Measurements from ENCODE around the gene HOPX. TPM values are rescaled to one million over a fixed set of nuclear protein-coding genes. Genes with fewer than 3 reads are reported as not detected.
A peak's percentile ranks its signal among the peaks of the same experiment; 100 is the strongest.
"Not testable (repeated sequence)": the region's sequence is repeated elsewhere in the genome, so short reads cannot be mapped to it uniquely, and the experiment has no call there.

Gene HOPX
- total RNA-seq, 2 experiments from 2014 or later: not detected

DNA sequence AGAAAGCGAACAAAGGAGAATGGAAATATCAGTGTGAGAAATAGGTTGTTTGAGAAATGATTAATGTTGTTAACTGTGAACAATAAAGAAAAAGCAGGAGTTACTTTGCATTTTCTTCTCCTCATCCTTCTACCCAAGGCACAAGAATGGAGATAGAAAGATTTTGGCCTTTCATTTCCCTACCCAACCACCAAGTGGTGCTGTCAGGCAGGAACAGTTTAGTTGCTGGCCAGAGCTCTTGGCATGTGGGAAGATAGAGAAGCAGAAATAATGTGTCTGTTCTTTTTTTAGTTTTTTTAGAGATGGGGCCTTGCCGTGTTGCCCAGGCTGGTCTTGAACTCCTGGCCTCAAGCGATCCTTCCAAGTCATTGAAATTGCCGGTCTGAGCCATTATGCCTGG, 12.8 kb downstream of the HOPX start:
- Histone ChIP-seq H3K4me1 (ENCODE audit: insufficient read depth, low read length, poor library complexity, severe bottlenecking) (no peaks in the 10 kb centered on the region), H3K9me2 (ENCODE audit: insufficient read depth, low read length) (no peaks in the 10 kb centered on the region), H3K27ac (ENCODE audit: low read depth, low read length, poor library complexity, severe bottlenecking) (no peak overlapping the region), H2AFZ (ENCODE audit: low read length) (no peak overlapping the region), H4K20me1 (ENCODE audit: insufficient read depth, low read length) (no peaks in the 10 kb centered on the region), H3K79me2 (ENCODE audit: insufficient read depth, low read depth, low read length) (no peaks in the 10 kb centered on the region), H3K4me3 (ENCODE audit: low read depth, low read length, poor library complexity, severe bottlenecking) (no peak overlapping the region), H3K36me3 (ENCODE audit: insufficient read depth, low read length) (no peaks in the 10 kb centered on the region), H3K9me3 (ENCODE audit: low read length) (no peaks in the 10 kb centered on the region), H3K4me2 (ENCODE audit: low read length) (no peak overlapping the region)
- ChIA-PET POLR2A (no interaction called here), CTCF (ENCODE audit: unreplicated experiment) (no interaction called here)
- intact Hi-C loops (cut with micrococcal nuclease; ENCODE audit: unreplicated experiment): loop anchor here (1.0 to 2.0 kb wide), 3 partner anchors 89 to 168 kb away; no protein-coding TSS in a partner anchor
- no TSS peak for BruUV-seq (replicated peaks)
- DNase-seq (ENCODE audit: low spot score): peak; percentile 56
- TF ChIP-seq, protein P1, sequence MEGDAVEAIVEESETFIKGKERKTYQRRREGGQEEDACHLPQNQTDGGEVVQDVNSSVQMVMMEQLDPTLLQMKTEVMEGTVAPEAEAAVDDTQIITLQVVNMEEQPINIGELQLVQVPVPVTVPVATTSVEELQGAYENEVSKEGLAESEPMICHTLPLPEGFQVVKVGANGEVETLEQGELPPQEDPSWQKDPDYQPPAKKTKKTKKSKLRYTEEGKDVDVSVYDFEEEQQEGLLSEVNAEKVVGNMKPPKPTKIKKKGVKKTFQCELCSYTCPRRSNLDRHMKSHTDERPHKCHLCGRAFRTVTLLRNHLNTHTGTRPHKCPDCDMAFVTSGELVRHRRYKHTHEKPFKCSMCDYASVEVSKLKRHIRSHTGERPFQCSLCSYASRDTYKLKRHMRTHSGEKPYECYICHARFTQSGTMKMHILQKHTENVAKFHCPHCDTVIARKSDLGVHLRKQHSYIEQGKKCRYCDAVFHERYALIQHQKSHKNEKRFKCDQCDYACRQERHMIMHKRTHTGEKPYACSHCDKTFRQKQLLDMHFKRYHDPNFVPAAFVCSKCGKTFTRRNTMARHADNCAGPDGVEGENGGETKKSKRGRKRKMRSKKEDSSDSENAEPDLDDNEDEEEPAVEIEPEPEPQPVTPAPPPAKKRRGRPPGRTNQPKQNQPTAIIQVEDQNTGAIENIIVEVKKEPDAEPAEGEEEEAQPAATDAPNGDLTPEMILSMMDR (conservative IDR thresholded peaks at IDR 0.05; ENCODE audit: low read length): peak; percentile 80
- no peak for TF ChIP-seq EZH2phosphoT487 (IDR thresholded peaks at IDR 0.05; ENCODE audit: borderline replicate concordance, low read depth, low read length)

DNA sequence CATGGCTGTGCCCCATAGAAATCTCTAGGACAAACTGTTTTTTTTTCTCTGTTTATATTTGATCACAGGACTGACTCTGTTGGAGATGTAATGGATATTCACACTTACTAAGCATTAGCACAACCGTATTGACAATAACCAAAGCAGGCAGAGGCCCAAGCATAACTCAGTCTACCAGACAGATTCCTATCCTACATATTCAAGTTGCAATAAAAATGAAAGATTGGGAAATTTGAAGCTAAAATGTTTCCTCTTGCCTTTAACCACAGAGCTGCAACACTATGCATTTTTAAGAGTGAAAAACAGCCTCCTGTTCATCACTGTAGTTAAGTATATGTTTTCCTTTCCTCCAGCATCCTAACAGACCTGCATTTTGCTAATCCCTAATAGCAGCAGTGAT, 13.7 kb downstream of the HOPX start:
- H4K20me1 ChIP-seq (ENCODE audit: insufficient read depth, low read length); H3K36me3 ChIP-seq (ENCODE audit: insufficient read depth, low read length); H3K9me3 ChIP-seq (ENCODE audit: low read length); H2AFZ ChIP-seq (ENCODE audit: low read length); CTCF ChIA-PET (ENCODE audit: unreplicated experiment); intact Hi-C loops (cut with micrococcal nuclease; ENCODE audit: unreplicated experiment); H3K4me2 ChIP-seq (ENCODE audit: low read length); H3K79me2 ChIP-seq (ENCODE audit: insufficient read depth, low read depth, low read length); H3K4me1 ChIP-seq (ENCODE audit: insufficient read depth, low read length, poor library complexity, severe bottlenecking); H3K4me3 ChIP-seq (ENCODE audit: low read depth, low read length, poor library complexity, severe bottlenecking); BruUV-seq (replicated peaks); H3K9me2 ChIP-seq (ENCODE audit: insufficient read depth, low read length); H3K27ac ChIP-seq (ENCODE audit: low read depth, low read length, poor library complexity, severe bottlenecking); DNase-seq (ENCODE audit: low spot score): not testable (repeated sequence)
- POLR2A ChIA-PET: interaction anchor here (0.6 kb wide), 1 partner anchor 295 kb away, joined by 4 read pairs; no protein-coding TSS in a partner anchor

DNA sequence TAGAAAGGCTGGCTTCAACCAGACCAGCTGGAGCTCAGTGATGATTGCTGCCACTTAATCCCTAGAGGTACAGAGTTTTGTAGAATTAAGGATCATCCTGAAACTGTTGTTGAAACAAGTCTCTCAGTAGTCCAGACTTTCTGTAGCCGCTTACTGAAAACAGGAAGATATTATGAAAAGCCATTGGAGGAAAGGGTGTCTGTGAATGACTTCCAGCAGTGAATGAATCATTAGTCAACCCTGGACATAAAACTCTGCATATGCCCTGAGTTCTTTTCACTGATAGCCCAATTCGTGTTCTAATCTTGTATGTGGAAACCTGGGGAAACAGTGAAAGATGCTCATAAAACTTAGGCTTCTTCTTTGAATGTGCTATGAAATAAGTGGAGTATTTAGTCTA, 14.8 kb downstream of the HOPX start:
- no peak overlapping the region for H3K27ac ChIP-seq (ENCODE audit: low read depth, low read length, poor library complexity, severe bottlenecking)
- no peak overlapping the region for H3K4me3 ChIP-seq (ENCODE audit: low read depth, low read length, poor library complexity, severe bottlenecking)
- no peak for DNase-seq (ENCODE audit: low spot score)
- H4K20me1 ChIP-seq (ENCODE audit: insufficient read depth, low read length): no peaks in the 10 kb centered on the region
- H3K36me3 ChIP-seq (ENCODE audit: insufficient read depth, low read length): no peaks in the 10 kb centered on the region
- TF ChIP-seq EZH2phosphoT487 (IDR thresholded peaks at IDR 0.05; ENCODE audit: borderline replicate concordance, low read depth, low read length): no peak
- TF ChIP-seq, protein P1 (conservative IDR thresholded peaks at IDR 0.05; ENCODE audit: low read length): no peak
- no TSS peak for BruUV-seq (replicated peaks)
- intact Hi-C loops (cut with micrococcal nuclease; ENCODE audit: unreplicated experiment): no loop called here
- H3K79me2 ChIP-seq (ENCODE audit: insufficient read depth, low read depth, low read length): no peaks in the 10 kb centered on the region
- H3K9me3 ChIP-seq (ENCODE audit: low read length): no peaks in the 10 kb centered on the region
- CTCF ChIA-PET (ENCODE audit: unreplicated experiment): no interaction called here
- no peak overlapping the region for H3K4me2 ChIP-seq (ENCODE audit: low read length)
- POLR2A ChIA-PET: no interaction called here
- no peaks in the 10 kb centered on the region for H3K9me2 ChIP-seq (ENCODE audit: insufficient read depth, low read length)
- H3K4me1 ChIP-seq (ENCODE audit: insufficient read depth, low read length, poor library complexity, severe bottlenecking): no peaks in the 10 kb centered on the region
- no peak overlapping the region for H2AFZ ChIP-seq (ENCODE audit: low read length)

Measured in OCI-LY7 (cell line).